ENCODE results near the gene PIGV.

Gene PIGV

DNA sequence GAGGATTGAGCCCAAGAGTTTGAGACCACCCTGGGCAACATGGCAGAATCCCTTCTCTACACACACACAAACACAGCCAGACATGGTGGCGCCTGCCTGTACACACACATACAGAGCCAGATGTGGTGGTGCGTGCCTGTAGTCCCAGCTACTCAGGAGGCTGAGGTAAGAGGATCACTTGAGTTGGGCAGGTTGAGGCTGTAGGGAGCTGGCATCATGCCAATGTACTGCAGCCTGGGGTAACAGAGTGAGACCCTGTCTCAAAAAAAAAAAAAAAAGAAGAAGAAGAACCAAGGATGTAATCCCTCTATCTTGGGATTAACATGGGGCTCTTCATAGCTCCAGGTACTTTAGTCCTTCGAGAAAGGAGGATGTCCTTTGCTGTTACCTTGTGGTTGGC, 29.4 kb upstream of the PIGV start:
- no peak overlapping the region for H3K4me3 ChIP-seq (ENCODE audit: low read length)
- DNase-seq (ENCODE audit: low read depth): no peak
- TF ChIP-seq, protein P1, sequence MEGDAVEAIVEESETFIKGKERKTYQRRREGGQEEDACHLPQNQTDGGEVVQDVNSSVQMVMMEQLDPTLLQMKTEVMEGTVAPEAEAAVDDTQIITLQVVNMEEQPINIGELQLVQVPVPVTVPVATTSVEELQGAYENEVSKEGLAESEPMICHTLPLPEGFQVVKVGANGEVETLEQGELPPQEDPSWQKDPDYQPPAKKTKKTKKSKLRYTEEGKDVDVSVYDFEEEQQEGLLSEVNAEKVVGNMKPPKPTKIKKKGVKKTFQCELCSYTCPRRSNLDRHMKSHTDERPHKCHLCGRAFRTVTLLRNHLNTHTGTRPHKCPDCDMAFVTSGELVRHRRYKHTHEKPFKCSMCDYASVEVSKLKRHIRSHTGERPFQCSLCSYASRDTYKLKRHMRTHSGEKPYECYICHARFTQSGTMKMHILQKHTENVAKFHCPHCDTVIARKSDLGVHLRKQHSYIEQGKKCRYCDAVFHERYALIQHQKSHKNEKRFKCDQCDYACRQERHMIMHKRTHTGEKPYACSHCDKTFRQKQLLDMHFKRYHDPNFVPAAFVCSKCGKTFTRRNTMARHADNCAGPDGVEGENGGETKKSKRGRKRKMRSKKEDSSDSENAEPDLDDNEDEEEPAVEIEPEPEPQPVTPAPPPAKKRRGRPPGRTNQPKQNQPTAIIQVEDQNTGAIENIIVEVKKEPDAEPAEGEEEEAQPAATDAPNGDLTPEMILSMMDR (conservative IDR thresholded peaks at IDR 0.05; ENCODE audit: low read length): no peak

DNA sequence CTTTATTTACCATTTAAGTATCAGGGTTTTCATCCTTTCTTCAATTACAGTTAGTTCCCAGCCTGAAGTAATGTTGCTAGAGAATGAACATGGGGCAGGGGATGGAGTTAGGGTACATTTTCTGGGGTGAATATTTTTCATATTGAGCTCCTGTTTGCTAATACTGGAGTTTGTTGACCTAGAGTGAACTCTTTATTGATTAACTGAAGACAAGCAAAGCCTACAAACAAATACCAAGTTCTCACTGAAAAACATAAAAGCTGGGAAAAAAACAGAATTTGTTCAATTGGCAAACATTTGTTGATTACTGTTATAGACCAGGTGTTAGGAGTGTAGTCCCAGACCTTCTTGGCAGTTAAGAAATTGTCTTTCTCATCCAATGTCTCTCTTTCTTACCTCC, 28.2 kb upstream of the PIGV start:
- H3K4me3 ChIP-seq (ENCODE audit: low read length): no peak overlapping the region
- TF ChIP-seq, protein P1 (conservative IDR thresholded peaks at IDR 0.05; ENCODE audit: low read length): no peak
- DNase-seq (ENCODE audit: low read depth): no peak

DNA sequence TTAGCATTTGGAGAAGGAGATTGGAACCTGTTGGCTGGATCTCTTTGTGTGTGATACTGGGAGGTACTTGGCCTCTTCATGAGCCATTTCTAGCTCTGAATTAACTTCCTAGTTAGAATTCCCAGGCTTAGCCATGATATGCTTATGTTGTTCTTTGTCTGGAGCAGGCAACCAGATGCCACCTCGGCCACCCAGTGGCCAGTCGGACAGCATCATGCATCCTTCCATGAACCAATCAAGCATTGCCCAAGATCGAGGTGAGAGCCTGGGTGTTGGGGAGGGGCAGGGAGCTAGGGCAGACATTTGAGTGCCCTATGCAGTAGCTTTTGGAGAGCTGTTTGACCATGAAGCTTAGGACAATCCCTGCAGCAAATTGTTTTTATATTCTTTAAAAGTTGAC, 26.5 kb upstream of the PIGV start:
- TF ChIP-seq, protein P1 (conservative IDR thresholded peaks at IDR 0.05; ENCODE audit: low read length): no peak
- no peak overlapping the region for H3K4me3 ChIP-seq (ENCODE audit: low read length)
- DNase-seq (ENCODE audit: low read depth): no peak

DNA sequence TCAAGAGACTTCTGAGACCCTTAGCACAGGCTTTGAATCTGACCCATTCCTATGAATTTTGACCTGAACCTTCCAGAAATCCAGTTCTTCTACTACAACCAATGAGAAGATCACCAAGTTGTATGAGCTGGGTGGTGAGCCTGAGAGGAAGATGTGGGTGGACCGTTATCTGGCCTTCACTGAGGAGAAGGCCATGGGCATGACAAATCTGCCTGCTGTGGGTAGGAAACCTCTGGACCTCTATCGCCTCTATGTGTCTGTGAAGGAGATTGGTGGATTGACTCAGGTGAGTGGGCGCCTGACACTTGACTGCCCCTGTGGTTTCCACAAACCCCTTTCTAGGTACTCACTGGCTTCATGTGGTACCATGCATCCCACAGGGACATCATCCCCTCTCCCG, 20.0 kb upstream of the PIGV start:
- no peak overlapping the region for H3K4me3 ChIP-seq (ENCODE audit: low read length)
- TF ChIP-seq, protein P1 (conservative IDR thresholded peaks at IDR 0.05; ENCODE audit: low read length): no peak
- no peak for DNase-seq (ENCODE audit: low read depth)

DNA sequence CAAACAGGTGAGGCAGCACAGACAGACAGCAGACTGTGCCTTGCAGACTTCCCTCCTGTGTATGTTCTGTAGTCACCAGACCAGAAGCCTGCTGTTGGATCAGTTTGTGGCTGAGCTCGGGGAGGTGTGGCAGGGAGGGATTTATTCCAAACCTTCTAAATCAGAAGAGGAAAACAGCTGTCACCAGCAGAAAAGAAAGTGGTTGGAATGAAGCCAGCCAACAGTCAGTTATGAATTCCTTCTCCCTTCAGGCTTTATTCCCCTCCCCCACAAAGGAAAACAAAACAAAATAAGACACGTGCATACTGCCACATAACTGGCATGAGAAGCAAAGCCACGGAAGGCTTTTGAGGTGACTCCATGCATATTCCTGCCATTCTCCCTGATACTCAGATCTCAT, 19.0 kb upstream of the PIGV start:
- DNase-seq (ENCODE audit: low read depth): peak; percentile 92
- no peak overlapping the region for H3K4me3 ChIP-seq (ENCODE audit: low read length)
- TF ChIP-seq, protein P1 (conservative IDR thresholded peaks at IDR 0.05; ENCODE audit: low read length): no peak

DNA sequence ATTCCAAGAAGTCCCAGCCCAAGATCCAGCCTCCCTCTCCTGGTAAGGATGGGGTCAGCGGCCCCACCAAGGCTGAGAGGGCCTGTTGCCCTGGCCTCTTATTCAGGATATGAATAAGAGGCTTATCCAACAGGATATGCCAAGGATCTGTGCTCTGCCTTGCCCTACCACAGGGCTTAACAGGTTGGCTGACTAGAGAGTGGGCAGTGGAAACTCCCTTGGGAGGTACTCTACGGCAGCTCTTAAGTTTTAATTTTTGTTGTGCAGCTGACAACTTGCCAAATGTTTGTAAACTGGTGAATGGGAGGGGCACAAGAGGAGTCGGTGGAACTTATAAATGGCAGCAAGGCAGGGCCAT, 16.5 kb upstream of the PIGV start:
- DNase-seq (ENCODE audit: low read depth): no peak
- TF ChIP-seq, protein P1 (conservative IDR thresholded peaks at IDR 0.05; ENCODE audit: low read length): 0 out of 2 replicates have a peak, but pooled peaks have one; percentile 1
- no peak overlapping the region for H3K4me3 ChIP-seq (ENCODE audit: low read length)

DNA sequence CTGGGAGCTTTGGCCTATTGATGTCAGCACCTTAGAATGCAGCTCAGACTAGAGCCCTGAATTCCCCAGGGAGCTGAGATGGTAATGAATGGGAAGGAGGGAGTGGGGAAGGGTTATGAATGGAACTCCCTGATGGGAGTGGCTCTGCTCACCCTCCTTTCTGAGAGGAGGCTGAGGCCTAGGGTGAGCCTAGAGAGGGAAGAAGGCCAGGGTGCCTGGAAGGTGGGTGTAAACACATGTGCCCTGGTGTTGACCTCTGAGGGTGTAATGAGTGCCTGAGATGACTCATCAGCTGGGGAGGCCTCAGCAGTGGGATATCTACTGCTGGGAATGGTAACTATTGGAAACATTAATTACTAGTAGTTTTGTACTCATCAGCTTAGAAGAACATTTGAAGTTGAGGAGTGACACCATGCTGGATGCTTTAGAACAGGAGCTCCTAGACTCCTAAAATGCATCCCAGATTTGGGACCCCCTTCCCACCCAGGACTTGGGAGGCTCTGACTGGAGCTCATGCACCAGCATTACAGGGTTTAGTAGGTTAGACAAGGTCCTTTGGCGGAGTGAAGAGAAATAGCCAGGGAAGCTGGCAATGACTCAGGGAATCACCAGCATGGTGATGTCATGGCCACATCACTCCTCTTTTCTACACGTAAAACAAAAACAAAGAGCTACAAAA, 16.0 kb upstream of the PIGV start:
- TF ChIP-seq, protein P1 (conservative IDR thresholded peaks at IDR 0.05; ENCODE audit: low read length): no peak
- peak; percentile 98 for DNase-seq (ENCODE audit: low read depth)
- H3K4me3 ChIP-seq (ENCODE audit: low read length): no peak overlapping the region
